SIG-M5 treated with dmso at 0.1 percent for 504 hours (cell line): Measurements from ENCODE around the gene THAP11.

Experiments
- DNase-seq: peaks from one replicate; lab custom pipeline; 2025; ENCODE audit not compliant: unreplicated experiment; lab: John Stamatoyannopoulos, UW

THAP11 gene

DNA sequence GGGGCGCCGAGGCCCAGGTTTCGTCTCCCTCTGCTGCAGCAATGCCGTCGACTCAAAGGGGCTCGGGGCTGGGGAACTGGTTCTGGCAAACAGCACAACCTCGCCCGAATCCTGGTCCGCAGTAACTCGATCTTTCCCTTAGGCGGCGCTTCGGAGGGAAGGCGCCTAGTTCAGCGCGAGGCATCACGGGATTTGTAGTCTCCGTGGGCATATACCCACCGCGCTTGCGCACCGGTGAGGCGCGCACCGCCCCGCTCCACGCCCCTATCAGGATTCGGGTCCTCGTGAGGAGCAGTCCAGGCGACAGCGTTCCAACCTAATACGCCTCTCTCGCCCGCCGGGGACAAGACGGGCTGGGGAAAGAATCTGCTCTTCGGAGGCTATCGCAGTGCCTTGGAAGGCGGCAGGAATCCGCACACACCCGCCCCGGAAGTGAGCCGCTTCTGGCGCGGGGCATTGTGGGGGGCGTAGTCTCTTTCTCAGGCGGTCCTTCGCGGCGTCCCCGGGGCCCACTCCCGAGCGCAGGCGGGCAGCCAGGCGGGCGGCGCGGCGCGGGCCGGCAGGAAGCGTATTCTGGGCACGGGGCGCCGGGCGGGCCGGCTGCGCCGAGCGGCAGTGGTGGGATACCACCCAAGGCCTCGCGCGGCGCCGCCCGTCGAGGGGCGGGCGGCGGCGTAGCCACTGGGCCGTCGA lies at the start of gene THAP11:
THAP11 (plus strand) TSS at position 505 of the 693 bp plus-strand sequence. CDS start 235 bp downstream, outside the sequence.
- peak; percentile 97 for DNase-seq

DNA sequence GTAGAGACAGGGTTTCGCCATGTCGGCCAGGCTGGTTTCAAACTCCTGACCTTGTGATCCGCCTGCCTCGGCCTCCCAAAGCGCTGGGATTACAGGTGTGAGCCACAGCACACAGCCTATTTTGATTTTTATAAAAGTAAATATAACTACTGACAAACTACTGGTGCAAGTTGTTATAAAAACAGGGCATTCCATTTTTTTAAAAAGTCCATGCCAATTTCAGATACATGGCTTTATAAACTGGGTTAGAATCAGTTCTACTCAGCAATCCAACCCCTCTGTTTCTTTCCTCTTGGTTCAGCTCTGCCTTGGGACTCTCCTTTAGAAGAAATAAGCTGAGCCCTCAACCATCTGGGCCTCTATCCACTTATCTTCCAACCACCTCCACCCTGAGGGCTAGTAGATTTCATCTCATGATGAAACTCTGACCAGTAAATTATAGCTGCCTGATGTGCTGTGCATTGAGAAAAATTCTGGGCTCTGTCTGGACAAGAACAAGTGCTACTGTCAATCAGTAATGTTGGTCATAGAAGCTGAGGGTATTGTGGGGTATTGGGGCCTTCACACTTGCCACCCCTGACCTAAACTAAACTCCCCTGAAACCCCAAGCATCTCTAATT lies 45.9 kb upstream of the THAP11 start:
- no peak for DNase-seq

DNA sequence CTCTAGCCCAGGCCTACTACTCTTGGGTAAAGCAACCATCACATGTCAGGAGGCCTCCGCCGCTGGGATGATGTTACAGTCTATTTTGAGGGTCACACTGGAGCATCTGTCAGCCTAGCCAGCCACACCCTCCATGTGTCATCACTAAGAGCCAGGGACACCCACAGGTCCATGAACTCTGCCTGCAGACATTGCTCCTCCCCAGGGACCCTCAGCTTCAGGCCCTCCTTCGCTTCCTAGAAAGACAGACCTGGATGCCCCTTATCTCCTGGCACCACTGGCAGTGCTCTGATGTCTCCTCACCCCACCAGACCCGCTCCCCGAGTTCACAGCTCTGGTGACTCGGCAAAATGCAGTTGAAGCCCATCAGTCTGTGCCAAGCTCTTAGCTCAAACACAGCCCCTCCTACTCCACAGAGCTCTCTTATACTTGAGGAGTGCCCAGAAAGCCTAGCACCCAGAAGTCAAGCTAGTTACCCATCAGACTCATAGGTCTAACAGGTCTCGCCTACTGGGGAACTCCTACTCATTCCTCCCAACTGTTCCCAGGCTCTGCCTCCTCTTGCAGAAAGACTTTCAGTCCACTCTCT lies 41.7 kb upstream of the THAP11 start:
- DNase-seq = peak; percentile 7

DNA sequence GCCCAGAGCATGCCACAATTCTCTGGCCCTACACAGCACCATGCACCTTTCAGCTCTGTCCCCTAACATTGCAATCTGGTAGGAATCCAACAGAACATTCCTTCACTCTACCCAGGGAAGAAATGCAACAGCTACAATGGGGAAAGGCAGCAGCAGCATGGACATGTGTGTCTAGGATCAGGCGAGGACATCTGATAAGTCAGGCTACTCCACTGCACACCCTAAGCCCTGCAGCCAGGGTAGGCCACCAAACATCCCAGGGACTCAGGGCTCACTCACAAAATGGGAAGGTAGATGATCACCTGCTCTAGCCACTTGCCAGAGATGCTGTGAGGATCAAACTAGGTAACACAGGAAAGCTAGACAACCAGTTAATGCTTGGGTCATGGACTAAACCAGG lies 40.9 kb upstream of the THAP11 start:
- DNase-seq = no peak

DNA sequence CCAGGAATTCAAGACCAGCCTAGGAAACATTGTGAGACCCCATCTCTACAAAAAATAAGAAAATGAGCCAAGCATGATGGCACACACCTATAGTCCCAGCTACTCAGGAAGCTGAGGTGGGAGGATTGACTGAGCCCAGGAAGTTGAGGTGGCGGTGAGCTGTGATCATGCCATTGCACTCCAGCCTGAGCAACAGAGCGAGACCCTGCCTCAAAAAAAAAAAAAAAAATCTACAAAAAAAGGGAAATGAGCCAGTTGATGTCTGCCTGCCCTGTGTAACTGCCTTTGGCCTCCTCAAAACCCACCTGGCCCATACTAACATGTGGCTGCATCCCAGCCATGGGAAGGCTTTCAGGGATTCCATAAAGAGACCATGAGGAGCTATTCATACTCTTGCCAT lies 40.2 kb upstream of the THAP11 start:
- DNase-seq = no peak

DNA sequence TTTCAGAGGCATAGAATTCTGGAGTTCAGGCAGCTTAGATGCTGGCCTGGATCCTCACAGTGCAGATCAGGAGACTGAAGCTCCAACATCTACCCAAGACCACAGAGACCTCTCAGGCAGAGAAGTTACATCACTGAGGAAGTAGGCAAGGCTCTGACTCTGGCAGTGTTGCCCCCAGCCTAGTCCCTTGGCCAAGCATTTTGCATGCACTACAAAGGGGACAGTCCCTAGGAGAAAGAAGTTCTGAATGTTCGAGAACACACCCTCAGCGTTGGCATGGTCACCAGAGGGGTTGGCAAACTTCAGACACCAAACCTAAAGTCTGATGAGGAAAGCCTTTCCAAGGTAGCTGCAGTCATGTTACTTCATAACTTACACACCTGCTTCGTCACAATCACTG lies 38.2 kb upstream of the THAP11 start:
- DNase-seq = peak; percentile 41

DNA sequence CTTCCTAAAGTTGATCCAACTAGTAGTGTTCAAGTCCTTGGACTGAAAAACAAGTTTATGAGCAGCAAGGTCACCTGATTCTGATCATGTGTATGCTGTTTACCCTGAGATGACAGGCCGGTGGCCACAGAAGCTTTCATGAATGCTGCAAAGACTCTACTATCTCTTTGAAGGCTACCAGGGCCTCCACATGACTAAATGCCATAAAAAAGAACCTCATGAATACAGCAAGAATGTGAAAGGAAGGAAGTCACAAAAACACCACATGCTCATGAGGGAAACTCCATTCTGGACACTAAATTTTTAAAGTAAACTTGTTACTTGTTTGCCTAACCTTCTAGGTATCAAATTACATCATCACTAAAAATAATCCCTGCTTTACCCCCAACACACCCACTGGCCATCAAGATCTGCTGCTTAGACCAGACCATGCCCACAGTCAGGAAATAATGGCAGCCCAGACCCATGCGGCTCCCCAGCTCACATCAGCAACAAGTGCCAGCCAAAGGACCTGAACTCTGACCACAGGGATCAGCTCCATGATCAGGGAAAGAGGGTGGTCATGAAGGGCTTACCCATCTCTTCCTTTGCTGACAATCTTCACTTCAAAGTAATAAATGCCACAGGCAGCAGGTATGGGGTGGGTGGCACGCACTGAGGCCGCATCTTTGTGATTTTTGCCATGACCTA lies 37.1 kb upstream of the THAP11 start:
- DNase-seq = no peak

DNA sequence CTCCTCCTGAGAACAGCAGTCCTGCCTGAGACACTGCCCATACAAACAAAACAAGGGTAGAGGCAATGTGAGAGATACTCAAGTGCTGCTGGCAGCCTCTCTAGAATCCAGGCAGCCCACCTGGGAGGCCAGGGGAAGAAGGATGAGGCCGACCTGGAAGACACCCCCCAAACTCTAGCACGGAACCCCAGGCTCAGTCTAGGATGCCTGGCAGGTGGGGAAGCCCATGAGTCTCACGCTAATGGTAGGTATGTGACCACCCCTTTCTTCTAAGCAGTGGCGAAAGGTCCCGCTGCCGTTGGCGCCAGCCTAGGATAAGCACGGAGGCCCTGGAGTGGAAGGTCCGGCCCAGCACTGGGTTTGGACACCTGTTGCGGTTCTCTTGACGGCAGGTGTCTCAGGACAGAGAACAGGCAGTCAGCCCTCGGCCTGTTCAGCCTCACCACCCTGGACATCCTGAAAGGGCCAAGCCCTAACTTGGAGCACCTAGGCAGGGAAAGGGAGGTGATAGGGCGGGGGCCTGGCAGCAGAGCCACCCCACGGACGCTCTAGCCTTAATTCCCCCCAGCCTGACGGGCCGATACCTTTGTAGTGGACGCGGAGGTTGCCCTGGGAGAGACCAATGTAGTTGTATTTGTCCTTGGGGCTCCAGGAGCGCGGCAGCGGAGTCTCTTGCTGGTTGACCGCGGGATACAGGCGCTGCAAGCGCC lies 36.2 kb upstream of the THAP11 start:
- peak; percentile 11 for DNase-seq

DNA sequence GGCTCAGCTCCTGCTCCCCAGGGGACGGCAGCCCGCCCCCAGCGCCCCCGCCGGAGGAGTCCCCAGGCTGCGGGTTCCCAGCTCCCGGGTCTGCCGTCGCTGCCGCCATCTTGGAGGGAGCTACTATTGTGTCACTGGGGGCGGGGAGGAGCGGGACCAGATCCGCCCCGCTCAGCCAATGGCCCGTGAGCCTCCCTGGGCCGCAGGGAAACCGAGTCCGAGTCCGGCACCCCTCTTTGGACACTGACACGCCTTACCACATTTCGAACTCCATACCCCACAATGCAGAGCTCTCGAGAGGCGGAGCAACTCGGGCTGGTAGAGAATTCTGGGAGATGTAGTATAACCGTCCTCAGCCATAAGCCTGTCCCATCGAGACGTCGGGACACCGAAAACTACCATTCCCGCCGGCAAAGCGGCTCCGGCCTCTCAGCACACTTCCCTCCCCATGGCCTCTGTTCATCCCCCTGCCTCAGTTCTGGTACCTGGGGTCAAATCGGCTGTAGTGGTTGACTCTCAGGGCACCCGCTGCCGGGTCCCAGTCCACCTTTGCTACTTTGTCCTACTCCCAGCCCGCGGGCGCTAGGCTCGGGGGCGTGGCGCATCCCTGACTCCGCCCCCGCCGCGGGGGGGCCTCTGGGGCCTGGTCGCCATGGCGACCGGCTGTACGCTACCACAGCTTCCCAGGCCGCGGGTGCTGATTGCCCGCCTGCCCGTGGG lies 35.5 kb upstream of the THAP11 start, which contains the start of the genes RANBP10 and TSNAXIP1:
RANBP10 (minus strand) TSS at position 133 of the 720 bp plus-strand sequence; CDS start at position 109, 24 bp downstream.
TSNAXIP1 (plus strand) TSS at position 462 of the 720 bp plus-strand sequence. CDS start 261 bp downstream, outside the sequence.
- peak; percentile 99 for DNase-seq

DNA sequence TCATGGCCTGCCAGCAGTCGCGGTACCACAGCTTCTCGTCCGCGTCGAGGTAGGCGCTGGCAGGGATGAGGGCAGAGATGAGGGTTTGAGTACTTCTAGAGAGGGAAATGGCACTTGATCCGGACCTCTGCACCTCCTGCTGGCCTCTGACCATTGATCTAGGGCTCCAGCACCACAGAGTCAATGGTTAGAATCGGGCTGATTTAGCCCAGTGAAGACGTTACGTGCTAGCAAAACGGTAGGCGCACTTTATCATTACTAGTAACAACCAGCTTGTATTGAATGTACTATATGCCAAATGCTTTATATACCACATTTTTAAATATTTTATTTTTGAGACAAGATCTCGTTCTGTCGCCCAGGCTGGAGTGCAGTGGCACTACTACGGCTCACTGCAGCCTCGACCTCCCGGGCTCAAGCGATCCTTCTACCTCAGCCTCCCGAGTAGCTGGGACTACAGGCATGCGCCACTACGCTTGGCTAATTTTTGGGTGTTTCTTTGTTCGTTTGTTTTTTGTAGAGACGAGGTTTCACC lies 34.9 kb upstream of the THAP11 start:
- DNase-seq = no peak

DNA sequence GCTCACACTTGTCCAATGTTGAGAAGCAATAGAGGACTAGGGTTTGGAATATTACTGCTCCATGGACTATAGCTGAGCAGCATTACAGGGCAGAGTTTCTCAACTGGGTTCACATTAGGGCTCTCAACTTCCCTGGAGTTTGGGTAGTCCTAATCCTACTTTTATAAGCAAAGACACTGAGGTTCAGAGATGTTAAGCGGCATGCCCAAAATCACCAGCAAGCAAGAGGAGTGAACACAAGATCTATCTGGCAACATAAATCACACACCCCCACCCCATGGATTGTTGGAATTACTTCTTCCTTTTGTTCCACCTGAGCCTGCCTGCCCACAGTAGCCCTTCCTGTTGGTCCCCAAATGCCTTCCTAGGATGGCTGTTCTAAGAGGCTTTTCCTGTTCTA lies 30.2 kb upstream of the THAP11 start:
- DNase-seq = no peak

DNA sequence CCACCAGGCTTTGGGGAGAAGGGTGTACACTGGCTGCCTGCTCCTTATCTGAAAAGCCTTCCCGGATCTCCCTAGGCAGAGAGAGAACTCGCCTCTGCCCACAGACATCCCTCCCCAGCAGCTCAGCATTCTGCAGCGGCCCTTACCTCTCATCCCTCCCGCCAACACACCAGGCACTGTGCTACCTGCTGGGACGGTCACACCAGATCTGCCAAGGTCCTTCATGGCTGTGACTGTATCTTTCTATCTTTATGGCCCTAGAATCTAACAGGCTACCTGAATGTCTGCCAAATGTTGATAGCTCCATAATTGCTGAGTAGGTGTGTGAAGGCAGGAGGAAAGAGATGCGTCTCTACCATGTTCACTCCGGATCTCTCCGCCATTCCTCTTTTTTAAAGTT lies 27.6 kb upstream of the THAP11 start:
- no peak for DNase-seq

DNA sequence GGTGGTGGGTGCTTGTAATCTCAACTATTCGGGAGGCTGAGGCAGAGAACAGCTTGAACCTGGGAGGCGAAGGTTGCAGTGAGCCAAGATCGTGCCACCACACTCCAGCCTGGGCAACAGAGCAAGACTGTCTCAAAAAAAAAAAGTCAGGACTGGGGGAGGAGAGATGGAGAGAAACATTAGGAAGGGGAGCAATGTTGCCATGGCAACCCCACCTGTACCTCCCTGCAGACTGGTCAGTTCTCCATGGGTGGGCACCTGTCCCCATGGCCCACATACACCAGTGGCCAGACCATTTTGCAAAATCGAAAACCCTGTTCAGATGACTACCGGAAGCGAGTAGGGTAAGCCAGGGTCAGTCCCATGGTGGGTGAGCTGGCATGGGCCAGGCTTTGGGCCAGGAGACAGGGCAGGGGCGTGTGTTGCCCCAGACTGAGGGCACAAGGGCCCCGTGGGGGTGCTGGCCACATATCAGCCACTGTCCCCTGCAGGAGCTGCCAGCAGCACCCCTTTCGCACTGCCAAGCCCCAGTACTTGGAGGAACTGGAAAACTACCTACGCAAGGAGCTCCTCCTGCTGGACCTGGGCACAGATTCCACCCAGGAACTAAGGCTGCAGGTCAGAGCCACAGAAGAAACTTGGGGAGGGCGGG lies 21.4 kb upstream of the THAP11 start:
- DNase-seq = no peak

DNA sequence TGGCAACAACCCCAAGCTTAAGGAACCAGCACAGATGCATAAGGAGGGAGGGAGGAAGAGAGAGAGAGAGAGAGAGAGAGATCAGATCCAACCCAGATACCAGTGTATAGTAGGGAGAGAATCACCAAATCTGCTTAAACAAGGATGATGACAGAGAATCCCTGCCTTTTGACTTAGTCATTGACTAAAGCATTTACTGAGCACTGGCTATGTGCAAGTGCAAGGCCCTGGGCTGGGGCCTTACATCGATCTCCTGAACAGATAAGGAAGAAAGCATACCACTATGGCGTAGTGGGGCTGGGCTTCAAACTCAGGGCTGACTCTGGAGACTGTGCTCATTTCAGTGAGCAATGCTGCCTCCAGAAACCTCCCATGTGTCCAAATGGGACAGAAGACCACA lies 19.6 kb upstream of the THAP11 start:
- DNase-seq = no peak

DNA sequence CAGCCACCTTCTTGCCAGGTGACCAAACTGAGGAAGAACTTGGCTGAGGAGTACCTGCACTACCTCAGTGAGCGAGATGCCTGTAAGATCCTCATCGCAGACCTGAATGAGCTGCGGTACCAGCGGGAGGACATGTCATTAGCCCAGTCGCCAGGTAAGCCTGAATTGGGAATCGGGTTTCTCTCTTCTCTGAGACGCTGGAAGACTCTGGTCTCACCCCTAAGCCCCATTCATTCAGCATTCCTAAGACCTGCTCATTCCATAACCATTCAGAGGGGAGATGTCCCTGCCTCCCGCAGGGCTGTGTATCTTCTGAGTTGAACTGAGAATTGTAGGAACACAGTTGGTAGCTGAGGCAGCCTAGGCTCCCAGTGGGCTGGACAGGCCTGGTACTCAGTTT lies 17.0 kb upstream of the THAP11 start:
- no peak for DNase-seq

DNA sequence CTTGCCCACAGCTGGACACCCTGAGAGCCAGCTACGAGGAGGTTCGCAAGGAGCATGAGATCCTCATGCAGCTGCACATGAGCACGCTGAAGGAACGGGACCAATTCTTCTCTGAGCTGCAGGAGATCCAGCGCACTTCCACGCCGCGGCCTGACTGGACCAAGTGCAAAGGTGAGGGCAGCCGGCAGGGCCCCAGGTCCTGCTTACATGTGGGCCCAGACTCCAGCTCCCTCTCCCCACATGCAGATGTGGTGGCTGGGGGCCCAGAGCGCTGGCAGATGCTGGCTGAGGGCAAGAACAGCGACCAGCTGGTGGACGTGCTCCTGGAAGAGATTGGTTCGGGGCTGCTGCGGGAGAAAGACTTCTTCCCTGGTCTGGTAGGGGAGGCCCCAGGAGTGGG lies 16.2 kb upstream of the THAP11 start:
- DNase-seq = no peak

DNA sequence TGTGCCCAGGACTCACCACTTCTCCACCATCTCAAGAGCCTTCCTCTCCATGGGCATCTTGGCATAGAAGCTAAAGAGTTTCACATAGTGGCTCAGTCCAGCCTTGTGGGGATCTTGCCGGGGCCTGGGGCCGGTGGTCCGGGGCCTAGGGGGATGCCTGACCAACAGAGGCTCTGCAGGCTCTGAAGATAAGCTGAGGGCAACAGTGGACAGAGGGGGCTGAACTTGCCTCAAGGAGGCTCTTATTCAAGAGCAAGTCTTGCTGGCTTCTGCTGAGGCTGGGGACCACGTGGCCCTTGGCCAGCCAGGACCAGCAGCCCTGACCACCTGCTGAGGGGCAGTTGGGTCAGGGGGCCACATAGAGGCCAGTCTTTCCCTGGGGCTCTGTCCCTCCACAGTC lies 13.5 kb upstream of the THAP11 start:
- DNase-seq = no peak

DNA sequence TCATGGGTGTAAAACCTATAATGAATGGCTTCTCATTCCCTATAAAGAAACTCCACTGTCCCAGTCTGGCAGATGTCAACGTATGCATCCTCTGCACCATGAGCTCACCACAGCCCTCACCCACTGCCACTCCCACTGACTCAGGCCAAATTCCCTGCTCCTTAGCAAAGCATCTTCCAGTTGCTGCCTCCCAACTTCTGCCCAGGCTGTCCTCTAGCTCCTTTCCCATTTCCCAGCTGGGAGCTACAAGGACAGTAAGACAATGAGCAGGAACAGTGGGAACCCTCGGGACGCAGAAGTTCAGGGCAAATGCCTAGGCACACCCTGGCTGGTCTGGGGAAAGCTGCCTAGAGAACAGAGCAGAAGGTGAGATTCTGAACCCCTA lies 9.1 kb upstream of the THAP11 start:
- no peak for DNase-seq

DNA sequence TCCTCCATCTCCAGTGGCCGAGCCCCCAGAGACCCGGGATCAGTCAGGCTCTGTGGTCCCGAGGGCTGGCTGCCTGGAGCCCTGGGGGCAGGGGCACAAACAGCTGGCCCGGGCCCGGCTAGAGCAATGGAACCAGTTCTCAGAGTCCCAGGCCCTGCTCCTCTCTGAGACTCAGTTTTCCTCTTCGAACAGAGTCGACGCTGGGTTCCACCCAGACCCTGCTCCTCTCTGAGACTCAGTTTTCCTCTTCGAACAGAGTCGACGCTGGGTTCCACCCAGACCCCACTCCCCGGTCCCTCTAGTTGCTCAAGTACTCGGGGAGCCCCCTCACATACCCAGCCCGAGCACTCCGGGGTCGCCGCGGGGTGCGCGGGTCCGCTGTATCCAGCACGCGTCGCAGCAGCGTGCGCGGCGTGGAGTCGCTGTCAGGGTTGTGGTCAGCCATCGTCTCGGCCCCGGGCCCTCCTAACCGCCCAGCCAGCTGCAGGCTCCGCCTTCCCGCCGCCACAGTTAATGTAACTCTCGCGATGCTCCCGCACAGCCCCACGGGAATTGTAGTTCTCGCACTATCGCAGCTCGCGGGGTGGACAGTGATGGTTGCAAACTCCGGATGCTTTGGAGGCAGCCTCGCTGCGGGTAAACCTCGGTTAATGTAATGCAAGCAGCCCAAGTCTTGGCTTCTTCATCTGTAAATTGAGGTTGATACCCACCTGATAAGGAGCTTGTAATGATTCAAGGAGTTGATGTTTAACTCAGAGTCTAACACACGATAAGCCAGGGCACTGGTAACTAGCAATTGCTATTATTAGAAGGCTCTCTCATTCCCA lies 8.5 kb upstream of the THAP11 start:
- peak; percentile 89 for DNase-seq
